Measurements from ENCODE around the gene SPTBN1. TPM values are rescaled to one million over a fixed set of nuclear protein-coding genes. Genes with fewer than 3 reads are reported as not detected.
A peak's percentile ranks its signal among the peaks of the same experiment; 100 is the strongest.

The SPTBN1 gene
- total RNA-seq, 2 experiments from 2014 or later: 132 to 183 TPM

DNA sequence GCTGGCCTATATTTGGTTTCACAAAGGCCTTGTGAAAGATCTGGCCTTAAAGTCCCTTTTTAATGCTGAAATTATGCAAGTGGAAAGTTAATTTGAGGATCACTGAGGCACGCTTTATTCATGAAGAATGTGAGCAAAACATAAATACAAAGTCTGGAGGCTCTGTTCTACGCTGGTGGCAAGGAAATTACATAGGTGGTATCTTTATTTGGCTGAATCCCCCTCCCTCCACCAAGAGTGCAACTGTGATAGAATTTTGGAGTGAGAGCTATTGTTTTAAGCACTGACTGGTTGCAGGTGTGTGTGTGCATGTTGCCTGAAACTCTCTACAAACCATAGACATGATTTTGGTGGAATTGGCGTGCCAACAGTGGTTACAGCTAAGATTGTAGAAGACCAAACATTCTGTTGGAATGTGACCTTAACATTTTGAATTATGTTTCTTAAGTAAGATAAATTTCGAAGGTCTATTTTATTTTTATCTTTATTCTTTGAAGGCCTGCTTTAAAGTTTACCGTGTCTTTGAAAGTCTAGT, 114.3 kb downstream of the SPTBN1 start:
- CTCF ChIA-PET (ENCODE audit: unreplicated experiment): interaction anchor here (1.1 kb wide), 1 partner anchor 10 kb away, joined by 3 read pairs; no protein-coding TSS in a partner anchor
- peak overlapping the region; percentile 51 for H3K4me3 ChIP-seq (ENCODE audit: low read depth, low read length, poor library complexity, severe bottlenecking)

DNA sequence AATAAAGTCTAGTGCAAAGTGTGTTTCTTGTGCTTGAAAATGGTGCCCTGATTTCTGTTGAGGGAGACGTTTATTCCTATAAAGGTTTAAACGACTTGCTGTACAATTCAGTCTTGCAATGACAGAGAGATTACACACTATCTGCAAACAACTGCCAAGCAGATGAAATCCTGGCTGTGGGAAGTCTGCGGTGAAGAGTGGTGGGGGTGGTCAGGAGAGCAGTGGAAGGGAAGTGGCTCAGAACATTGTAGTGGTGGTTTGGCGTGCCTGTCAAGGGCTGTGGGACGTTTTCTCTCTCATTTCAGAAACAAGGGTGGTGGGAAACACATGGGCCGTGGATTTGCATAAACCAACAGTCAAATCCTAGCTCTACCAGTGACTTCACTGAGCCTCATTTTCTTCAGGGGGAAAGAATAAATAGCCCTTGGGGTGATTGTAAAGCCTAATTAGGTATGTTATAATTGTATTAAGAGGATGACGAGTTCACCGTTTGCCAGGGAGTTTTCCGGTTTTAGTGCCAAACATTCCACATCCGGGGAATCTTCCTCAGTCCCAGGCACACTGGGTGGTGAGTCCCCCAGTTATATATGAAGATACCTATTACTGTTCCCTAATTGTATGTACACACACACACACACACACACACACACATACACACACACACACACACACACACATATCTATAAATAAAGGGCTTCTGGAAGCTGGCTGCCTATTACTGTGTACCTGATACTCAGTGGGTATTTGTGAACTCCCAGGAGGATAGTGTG, 115.0 kb downstream of the SPTBN1 start:
- no peaks in the 10 kb centered on the region for H3K9me2 ChIP-seq (ENCODE audit: insufficient read depth, low read length)
- intact Hi-C loops (cut with micrococcal nuclease; ENCODE audit: unreplicated experiment): loop anchor here (1.0 to 5.0 kb wide), 3 partner anchors 9 to 216 kb away; no protein-coding TSS in a partner anchor
- H3K4me3 ChIP-seq (ENCODE audit: low read depth, low read length, poor library complexity, severe bottlenecking): peak overlapping the region; percentile 51
- H3K36me3 ChIP-seq (ENCODE audit: insufficient read depth, low read length): 0 out of 2 replicates have a peak, but pooled peaks cover 3% of the 10 kb centered on the region
- ChIA-PET CTCF (ENCODE audit: unreplicated experiment) (no interaction called here), POLR2A (interaction anchor here (0.5 to 5.8 kb wide), 8 partner anchors 9 to 1010 kb away, joined by 3 to 56 read pairs (median 4); no protein-coding TSS in a partner anchor)
- no peaks in the 10 kb centered on the region for H4K20me1 ChIP-seq (ENCODE audit: insufficient read depth, low read length)
- H3K79me2 ChIP-seq (ENCODE audit: insufficient read depth, low read depth, low read length): peaks cover 100% of the 10 kb centered on the region
- TSS peak; percentile 9 for BruUV-seq (replicated peaks)
- H2AFZ ChIP-seq (ENCODE audit: low read length): no peak overlapping the region
- peak; percentile 84 for DNase-seq (ENCODE audit: low spot score)
- peak overlapping the region; percentile 87 for H3K27ac ChIP-seq (ENCODE audit: low read depth, low read length, poor library complexity, severe bottlenecking)
- peaks cover 92% of the 10 kb centered on the region for H3K4me1 ChIP-seq (ENCODE audit: insufficient read depth, low read length, poor library complexity, severe bottlenecking)
- no peaks in the 10 kb centered on the region for H3K9me3 ChIP-seq (ENCODE audit: low read length)
- no peak for TF ChIP-seq EZH2phosphoT487 (IDR thresholded peaks at IDR 0.05; ENCODE audit: borderline replicate concordance, low read depth, low read length)
- TF ChIP-seq, protein P1, sequence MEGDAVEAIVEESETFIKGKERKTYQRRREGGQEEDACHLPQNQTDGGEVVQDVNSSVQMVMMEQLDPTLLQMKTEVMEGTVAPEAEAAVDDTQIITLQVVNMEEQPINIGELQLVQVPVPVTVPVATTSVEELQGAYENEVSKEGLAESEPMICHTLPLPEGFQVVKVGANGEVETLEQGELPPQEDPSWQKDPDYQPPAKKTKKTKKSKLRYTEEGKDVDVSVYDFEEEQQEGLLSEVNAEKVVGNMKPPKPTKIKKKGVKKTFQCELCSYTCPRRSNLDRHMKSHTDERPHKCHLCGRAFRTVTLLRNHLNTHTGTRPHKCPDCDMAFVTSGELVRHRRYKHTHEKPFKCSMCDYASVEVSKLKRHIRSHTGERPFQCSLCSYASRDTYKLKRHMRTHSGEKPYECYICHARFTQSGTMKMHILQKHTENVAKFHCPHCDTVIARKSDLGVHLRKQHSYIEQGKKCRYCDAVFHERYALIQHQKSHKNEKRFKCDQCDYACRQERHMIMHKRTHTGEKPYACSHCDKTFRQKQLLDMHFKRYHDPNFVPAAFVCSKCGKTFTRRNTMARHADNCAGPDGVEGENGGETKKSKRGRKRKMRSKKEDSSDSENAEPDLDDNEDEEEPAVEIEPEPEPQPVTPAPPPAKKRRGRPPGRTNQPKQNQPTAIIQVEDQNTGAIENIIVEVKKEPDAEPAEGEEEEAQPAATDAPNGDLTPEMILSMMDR (conservative IDR thresholded peaks at IDR 0.05; ENCODE audit: low read length): no peak
- peak overlapping the region; percentile 73 for H3K4me2 ChIP-seq (ENCODE audit: low read length)

More for the DNA sequence above, 114.3 kb downstream of the SPTBN1 start:
- Histone ChIP-seq H3K36me3 (ENCODE audit: insufficient read depth, low read length) (0 out of 2 replicates have a peak, but pooled peaks cover 3% of the 10 kb centered on the region), H3K27ac (ENCODE audit: low read depth, low read length, poor library complexity, severe bottlenecking) (peak overlapping the region; percentile 87), H3K4me2 (ENCODE audit: low read length) (peak overlapping the region; percentile 73), H3K4me1 (ENCODE audit: insufficient read depth, low read length, poor library complexity, severe bottlenecking) (peaks cover 94% of the 10 kb centered on the region), H4K20me1 (ENCODE audit: insufficient read depth, low read length) (no peaks in the 10 kb centered on the region), H2AFZ (ENCODE audit: low read length) (no peak overlapping the region), H3K79me2 (ENCODE audit: insufficient read depth, low read depth, low read length) (peaks cover 100% of the 10 kb centered on the region), H3K9me2 (ENCODE audit: insufficient read depth, low read length) (no peaks in the 10 kb centered on the region), H3K9me3 (ENCODE audit: low read length) (no peaks in the 10 kb centered on the region)
- intact Hi-C loops (cut with micrococcal nuclease; ENCODE audit: unreplicated experiment): loop anchor here (1.0 to 5.0 kb wide), 3 partner anchors 10 to 217 kb away; no protein-coding TSS in a partner anchor
- TF ChIP-seq, protein P1 (conservative IDR thresholded peaks at IDR 0.05; ENCODE audit: low read length): no peak
- TF ChIP-seq EZH2phosphoT487 (IDR thresholded peaks at IDR 0.05; ENCODE audit: borderline replicate concordance, low read depth, low read length): no peak
- POLR2A ChIA-PET: interaction anchor here (0.5 to 5.8 kb wide), 10 partner anchors 8 to 478 kb away, joined by 3 to 56 read pairs (median 4); no protein-coding TSS in a partner anchor
- peak; percentile 32 for DNase-seq (ENCODE audit: low spot score)
- BruUV-seq (replicated peaks): TSS peak; percentile 86

All from OCI-LY7 (cell line).